Superior temporal gyrus (tissue), 1 donor: ENCODE measurements around the gene CDK18.
A peak's percentile ranks its signal among the peaks of the same experiment; 100 is the strongest.

ENCODE experiments used
- DNase-seq: peaks from one replicate; pipeline ENCODE4 v3.0.0-alpha.2; 2016; ENCODE audit errors: extremely low spot score

Gene CDK18

DNA sequence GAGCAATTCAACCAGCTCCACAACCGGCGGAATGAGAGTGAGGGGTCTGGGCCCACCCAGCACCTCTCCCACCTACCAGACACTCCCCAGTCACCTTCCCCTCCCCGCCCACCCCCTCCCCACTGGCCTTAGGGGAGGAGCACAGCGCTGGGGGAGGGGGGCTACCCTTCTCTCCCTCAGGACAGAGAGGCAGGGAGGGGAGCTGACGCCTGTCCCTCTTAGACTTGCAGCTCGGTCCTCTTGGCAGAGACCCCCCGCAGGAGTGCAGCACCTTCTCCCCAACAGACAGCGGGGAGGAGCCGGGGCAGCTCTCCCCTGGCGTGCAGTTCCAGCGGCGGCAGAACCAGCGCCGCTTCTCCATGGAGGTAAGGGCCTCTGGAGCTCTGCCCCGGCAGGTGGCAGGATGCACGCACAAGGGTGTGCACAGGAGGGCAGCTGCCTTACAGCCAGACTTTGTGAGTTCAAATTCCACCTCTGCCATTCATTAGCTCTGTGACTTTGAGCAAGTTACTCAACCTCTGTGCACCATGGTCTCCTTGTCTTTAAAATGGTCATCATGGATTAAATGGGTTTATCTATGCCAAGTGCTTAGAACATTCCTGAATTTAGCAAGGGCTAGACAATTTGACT lies 18.9 kb downstream of the CDK18 start:
- no peak for DNase-seq

DNA sequence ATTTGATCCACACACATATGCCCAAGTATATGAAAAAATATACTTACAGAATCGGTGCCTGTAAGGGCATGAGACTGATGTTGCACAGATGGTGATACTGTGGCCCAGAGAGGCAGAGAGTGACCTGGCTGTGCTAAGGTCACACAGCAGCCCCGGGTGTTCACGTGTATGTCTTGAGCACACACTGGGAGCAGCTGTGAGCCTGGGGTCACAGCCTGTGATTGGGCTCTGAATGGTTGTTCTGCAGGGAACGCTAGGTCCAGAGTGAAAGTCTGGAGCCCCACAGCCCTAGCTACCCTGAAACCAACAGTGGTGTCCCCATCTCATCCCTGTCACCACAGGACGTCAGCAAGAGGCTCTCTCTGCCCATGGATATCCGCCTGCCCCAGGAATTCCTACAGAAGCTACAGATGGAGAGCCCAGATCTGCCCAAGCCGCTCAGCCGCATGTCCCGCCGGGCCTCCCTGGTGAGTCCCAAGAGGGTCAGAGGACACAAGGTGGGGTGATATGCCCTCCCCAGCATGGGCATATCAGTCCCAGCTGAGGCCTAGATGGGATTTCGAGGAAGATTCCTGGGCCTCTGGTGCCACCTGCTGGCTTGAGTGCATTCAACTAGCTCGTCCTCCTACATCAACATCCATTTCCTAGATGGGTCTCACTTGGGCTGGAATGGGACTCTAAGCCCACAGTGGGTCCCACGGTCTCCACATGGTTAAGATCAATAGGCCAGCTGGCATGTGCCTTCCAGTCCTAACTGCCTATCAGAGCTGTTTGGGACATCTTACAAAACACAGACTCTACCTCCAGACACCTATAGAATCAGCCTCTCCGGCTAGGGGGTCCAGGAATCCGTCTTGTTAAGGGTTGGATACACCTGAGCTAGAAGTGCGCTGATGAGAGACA lies 19.7 kb downstream of the CDK18 start:
- DNase-seq = peak; percentile 98

DNA sequence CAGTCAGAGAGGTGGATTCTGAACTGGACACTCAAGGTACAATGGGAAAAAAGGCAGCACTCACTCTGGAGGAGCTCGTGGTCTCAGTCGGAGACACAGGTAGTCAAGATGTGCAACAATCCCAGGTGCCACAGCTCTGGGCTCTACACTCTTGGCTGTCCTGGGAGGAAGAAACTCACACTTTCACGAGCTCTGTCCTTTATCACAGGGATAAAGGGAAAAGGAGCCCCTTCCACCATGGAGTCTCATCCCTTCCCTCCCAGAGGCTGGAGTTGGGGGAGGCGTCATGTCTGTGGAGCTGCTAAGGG lies 20.3 kb downstream of the CDK18 start:
- no peak for DNase-seq

GRCh38 chr1:205525495-205526285 lies 21.2 kb downstream of the CDK18 start:
- DNase-seq = no peak

GRCh38 chr1:205526431-205526830 lies 22.0 kb downstream of the CDK18 start:
- no peak for DNase-seq

GRCh38 chr1:205527931-205528330 lies 23.5 kb downstream of the CDK18 start:
- DNase-seq = no peak

DNA sequence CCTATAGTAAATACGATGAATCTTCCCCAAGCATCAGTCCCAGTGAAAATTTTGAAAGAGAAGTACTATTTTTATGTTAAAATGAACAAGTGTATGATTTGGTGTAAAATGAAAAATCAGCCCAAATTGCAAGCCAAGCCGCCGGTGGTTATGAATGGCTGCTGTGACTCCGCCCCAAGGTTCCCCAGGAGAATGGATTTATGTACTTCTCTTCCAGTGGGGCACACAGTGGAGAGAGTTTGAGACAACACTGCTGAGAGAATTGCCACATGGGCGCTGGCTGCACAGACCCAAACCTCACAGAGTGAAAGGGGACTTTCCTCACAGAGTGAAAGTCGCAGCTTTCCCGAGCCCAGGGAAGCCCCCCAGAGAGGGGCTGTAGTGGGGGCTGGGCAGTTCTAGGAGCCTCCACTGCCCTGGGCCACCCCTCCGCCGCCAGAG lies 24.0 kb downstream of the CDK18 start:
- peak; percentile 15 for DNase-seq

- peak; percentile 90 for DNase-seq
Measured at GRCh38 chr1:205528887-205529825, 24.7 kb downstream of the CDK18 start.

GRCh38 chr1:205530116-205530515 lies 25.6 kb downstream of the CDK18 start:
- DNase-seq = no peak

- DNase-seq = no peak
Measured at GRCh38 chr1:205531191-205532025, 26.9 kb downstream of the CDK18 start.

GRCh38 chr1:205532026-205532898 lies 27.8 kb downstream of the CDK18 start:
- DNase-seq = no peak

GRCh38 chr1:205532996-205533735 lies 28.7 kb downstream of the CDK18 start:
- no peak for DNase-seq

- DNase-seq = no peak
Measured at GRCh38 chr1:205533748-205534443, 29.4 kb downstream of the CDK18 start.

DNA sequence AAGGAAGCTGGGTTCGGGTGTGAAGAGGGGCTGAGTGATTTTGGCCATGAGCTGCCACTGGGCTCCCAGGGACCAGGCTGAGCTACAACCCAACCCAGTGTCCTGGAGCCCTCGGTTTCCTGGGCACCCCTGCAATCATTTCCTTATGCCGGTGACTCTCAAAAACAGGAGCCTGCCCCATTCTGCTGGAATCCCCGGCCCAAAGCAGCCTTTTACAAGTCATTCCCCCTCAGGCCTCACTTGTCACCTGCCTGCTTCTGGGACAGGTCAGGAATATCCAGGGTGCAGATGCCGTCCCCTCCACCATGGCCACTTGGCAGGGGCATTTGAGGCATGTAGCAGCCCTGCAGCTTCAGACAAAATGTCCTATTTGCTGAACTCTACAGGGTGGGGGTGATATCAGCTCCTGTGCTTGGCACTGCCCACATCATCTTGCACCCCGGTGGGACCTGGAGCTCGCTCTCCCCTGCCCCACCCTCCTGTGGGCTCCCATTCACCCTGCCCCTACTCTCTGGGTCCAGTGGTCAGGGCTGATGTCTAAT lies 30.0 kb downstream of the CDK18 start:
- DNase-seq = no peak

- DNase-seq = no peak
Measured at GRCh38 chr1:205535096-205535495, 30.6 kb downstream of the CDK18 start.

GRCh38 chr1:205535866-205536758 lies 31.6 kb downstream of the CDK18 start:
- no peak for DNase-seq
